Spinal cord (tissue), 10 donors: ENCODE results near the gene GALNT7. TPM values are rescaled to one million over a fixed set of nuclear protein-coding genes. Genes with fewer than 3 reads are reported as not detected.
A peak's percentile ranks its signal among the peaks of the same experiment; 100 is the strongest.

Experiments used
- DNase-seq, 6 donors: peaks; one replicate each; pipeline versions ENCODE4 v3.0.0 to v3.0.0-alpha.2; 2013 to 2015; ENCODE audit warnings: low spot score in 6 of 6, low read depth in 4 of 6
- H3K27ac ChIP-seq: one replicate; pipeline ENCODE4 v1.5.1; 2013; ENCODE audit warnings: low read depth, low read length, control low read depth
- H3K27me3 ChIP-seq: one replicate; pipeline ENCODE4 v1.6.1; 2013; ENCODE audit warnings: low read length; ENCODE audit not compliant: control insufficient read depth, insufficient read depth
- H3K36me3 ChIP-seq: one replicate; pipeline ENCODE4 v1.6.1; 2013; ENCODE audit warnings: low read length; ENCODE audit not compliant: control insufficient read depth, insufficient read depth
- H3K4me1 ChIP-seq: one replicate; pipeline ENCODE4 v1.6.1; 2013; ENCODE audit warnings: low read length; ENCODE audit not compliant: control insufficient read depth, insufficient read depth
- H3K4me3 ChIP-seq: one replicate; pipeline ENCODE4 v1.5.1; 2013; ENCODE audit warnings: low read depth, low read length, control low read depth
- H3K9me3 ChIP-seq: one replicate; pipeline ENCODE4 v1.6.1; 2013; ENCODE audit warnings: low read length; ENCODE audit not compliant: control insufficient read depth, insufficient read depth
- WGBS: methylation state at CpG from one replicate; pipeline ENCODE4 v1.1.5; 2013; ENCODE audit warnings: missing lambda C conversion rate; ENCODE audit not compliant: insufficient coverage; 5-methylcytosine and 5-hydroxymethylcytosine counted together
- polyA plus RNA-seq, 2 donors: library from polyadenylated mRNA; unstranded; fragments of 120-200 nt; gene quantifications; one replicate each; pipeline ENCODE4 v1.2.1, GENCODE V29; 2013; ENCODE audit not compliant: insufficient read length in 2 of 2
- small RNA-seq: library from RNA; depleted of rRNA; stranded (forward); fragments of <200 nt; gene quantifications from one replicate; pipeline ENCODE3, GENCODE V24; 2014; ENCODE audit warnings: low replicate concordance
- total RNA-seq, 2 donors: library from RNA; depleted of rRNA in 1 of 2; stranded (reverse); fragments of 120-200 nt in 1 of 2; fragments of >200 nt in 1 of 2; gene quantifications; one replicate each; pipeline versions ENCODE4 v1.2.3 to v1.2.4, GENCODE V29; 2013 to 2014
- donor health status: healthy.

The GALNT7 gene
- total and polyA plus RNA-seq, 4 donors: 21.4 to 39.3 (median 23.2) TPM

DNA sequence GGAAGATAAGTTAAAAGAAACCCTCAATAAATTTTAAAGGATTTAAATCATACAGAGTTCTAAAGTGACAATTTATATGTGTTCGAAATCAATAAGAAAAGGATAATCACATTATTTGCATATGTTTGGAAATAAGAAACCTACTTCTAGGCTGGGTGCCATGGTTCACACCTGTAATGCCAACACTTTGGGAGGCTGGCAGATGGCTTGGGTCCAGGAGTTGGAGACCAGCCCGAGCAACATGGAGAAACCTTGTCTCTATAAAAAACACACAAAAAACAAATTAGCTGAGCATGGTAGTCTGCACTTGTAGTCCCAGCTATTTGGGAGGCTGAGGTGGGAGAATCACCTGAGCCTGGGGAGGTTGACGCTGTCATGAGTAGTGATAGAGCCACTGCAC, 194.1 kb downstream of the GALNT7 start:
- Histone ChIP-seq H3K36me3 (no peaks in the 10 kb centered on the region), H3K9me3 (no peaks in the 10 kb centered on the region), H3K4me3 (no peak overlapping the region), H3K27ac (no peak overlapping the region), H3K4me1 (no peaks in the 10 kb centered on the region), H3K27me3 (no peaks in the 10 kb centered on the region)
- WGBS: no CpG with 5 or more reads among the region's 3 CpGs
- peak in 1 of 6 donors; percentile 9 for DNase-seq

DNA sequence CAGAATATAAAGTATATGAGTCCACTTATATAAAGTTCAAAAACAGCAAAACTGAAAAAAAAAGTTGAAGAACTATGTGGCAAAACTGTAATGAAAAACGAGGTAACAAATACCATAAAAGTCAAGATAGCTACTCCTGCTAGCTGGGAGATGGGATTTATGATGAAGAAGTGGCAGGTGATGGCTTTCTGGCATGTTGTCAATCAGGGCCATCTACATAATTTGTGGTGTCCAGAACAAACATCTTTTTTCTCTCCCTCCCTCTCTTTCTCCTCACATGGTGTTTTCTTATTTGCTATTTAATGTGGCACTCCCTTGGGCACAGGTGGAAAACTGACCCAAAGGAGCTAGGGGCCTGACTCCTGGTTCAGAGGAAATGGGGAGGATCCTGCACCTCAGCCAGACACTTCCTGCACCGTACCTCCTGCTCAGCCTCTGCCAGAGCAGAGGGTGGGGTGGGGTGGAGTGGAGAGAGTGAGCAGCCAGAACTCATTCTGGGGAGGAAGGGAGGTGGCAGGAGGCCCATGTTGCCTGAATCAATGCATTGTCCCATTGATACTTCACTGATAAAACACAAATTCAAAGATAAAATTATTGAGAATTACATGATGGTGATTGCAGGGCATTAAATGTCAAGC, 196.9 kb downstream of the GALNT7 start:
- Histone ChIP-seq H3K4me3 (no peak overlapping the region), H3K27me3 (no peaks in the 10 kb centered on the region), H3K4me1 (peaks cover 2% of the 10 kb centered on the region), H3K9me3 (no peaks in the 10 kb centered on the region), H3K36me3 (no peaks in the 10 kb centered on the region), H3K27ac (no peak overlapping the region)
- 67% methylated on average over 1 of the region's 2 CpGs for WGBS
- no peak for DNase-seq

DNA sequence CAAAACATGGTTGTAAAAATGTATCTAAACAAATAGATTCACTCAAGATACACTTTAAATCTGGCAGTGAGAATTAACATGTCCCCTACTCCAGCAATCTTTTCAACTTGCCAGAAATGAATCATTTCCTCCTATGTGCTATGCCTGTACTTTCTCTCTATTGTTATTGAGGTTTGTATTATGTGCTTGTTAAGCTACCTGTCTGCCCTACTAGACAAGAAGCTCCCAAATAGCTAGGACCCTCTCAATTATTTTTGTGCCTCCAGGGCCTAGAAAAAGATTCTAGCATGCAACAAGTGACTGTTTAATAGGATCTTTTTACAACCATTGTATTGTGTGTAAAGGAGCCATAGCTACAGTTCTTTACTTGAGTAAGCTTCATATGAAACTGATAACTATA, 198.7 kb downstream of the GALNT7 start:
- H3K9me3 ChIP-seq: no peaks in the 10 kb centered on the region
- no peak overlapping the region for H3K4me3 ChIP-seq
- H3K4me1 ChIP-seq: peaks cover 2% of the 10 kb centered on the region
- H3K27ac ChIP-seq: no peak overlapping the region
- H3K36me3 ChIP-seq: no peaks in the 10 kb centered on the region
- no peaks in the 10 kb centered on the region for H3K27me3 ChIP-seq
- no peak for DNase-seq

DNA sequence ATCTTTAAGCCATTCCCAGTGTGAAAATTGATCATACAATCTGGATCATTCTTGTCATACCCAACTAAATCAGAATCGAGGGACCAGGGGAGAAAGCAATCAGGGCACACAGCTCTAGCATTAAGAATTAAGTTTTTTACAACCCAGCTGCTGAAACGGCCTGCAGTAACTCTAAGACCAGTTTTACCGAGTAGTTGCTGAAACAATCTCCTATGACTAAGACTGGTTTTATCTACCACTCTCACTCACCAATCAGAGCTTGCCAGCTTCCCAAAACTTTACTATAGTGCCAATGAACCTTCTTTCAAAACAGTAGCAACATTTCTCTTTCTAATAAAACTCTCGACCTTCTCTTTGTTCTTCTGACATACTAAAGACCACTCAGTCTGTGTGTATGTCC, 199.3 kb downstream of the GALNT7 start:
- no peak overlapping the region for H3K4me3 ChIP-seq
- peaks cover 7% of the 10 kb centered on the region for H3K4me1 ChIP-seq
- no peaks in the 10 kb centered on the region for H3K27me3 ChIP-seq
- peak in 1 of 6 donors; percentile 4 for DNase-seq
- no peak overlapping the region for H3K27ac ChIP-seq
- WGBS: 35% methylated on average over 4 of the region's 4 CpGs
- H3K36me3 ChIP-seq: no peaks in the 10 kb centered on the region
- H3K9me3 ChIP-seq: no peaks in the 10 kb centered on the region

DNA sequence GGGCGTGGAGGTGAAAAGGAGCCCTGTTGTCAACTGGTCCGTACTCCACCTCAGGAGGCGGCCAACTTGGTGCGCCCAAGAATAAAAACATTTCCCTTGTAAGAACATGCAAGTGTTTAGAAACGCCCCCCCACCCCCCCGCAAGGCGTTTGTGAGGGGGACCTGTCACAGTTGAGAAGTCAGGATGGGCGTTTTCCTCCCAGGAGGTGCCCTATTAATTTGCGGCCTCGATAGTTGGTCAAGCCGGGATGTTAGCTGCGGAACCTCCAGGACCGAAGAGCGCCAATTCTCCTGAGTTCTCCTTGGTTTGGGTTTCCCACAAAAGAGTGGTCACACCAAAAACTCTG, 201.5 kb downstream of the GALNT7 start:
- Histone ChIP-seq H3K4me3 (peak overlapping the region; percentile 96), H3K27me3 (no peaks in the 10 kb centered on the region), H3K36me3 (no peaks in the 10 kb centered on the region), H3K4me1 (peaks cover 7% of the 10 kb centered on the region), H3K27ac (peak overlapping the region; percentile 99), H3K9me3 (no peaks in the 10 kb centered on the region)
- no peak for DNase-seq
- 0% methylated on average over 6 of the region's 14 CpGs for WGBS

DNA sequence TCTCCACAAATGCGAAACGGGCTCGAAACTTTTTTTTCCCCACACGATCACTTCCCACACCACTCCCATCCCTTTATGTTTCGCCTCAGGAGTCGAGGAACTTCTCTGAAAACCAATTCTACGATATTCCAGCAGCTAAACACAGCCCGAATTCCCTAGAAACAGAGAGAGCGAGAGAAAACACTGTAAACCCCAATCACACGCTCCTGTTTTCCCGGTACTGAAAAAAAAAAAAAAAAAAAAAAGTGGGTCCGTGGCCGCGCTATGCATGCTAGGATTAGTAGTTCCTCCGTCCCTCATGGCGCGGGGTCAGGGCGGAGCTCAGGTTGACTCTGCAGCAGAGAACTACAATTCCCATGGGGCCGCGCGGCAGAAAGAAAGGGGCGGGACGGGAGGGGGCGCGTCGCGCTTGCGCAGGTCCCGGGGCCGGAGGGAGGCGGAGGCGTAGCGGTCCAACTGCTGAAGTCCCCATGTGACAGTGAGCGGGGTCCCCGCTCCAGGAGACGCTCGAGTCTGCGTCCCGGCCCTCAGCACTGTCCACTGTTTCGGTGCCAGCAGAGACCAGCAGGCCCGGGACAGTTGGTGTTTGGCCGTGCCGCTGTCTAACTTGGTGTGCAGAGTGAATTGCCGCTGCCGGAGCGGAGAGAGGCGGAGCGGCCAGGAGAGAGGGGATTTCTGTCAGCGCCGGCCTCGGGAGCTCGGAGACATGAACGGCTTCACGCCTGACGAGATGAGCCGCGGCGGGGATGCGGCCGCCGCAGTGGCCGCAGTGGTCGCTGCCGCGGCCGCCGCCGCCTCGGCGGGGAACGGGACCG, 202.1 kb downstream of the GALNT7 start, which contains the start of gene SAP30:
SAP30 (plus strand) TSS at position 478 of the 815 bp plus-strand sequence; CDS start at position 707, 229 bp downstream.
- WGBS: 0% methylated on average over 70 of the region's 72 CpGs
- Histone ChIP-seq H3K9me3 (no peaks in the 10 kb centered on the region), H3K36me3 (no peaks in the 10 kb centered on the region), H3K27ac (peak within 1 kb of the TSS; percentile 99), H3K27me3 (no peaks in the 10 kb centered on the region), H3K4me1 (peaks cover 7% of the 10 kb centered on the region), H3K4me3 (peak within 1 kb of the TSS; percentile 96)
- peak; percentile 95 to 100 (median 98) for DNase-seq

DNA sequence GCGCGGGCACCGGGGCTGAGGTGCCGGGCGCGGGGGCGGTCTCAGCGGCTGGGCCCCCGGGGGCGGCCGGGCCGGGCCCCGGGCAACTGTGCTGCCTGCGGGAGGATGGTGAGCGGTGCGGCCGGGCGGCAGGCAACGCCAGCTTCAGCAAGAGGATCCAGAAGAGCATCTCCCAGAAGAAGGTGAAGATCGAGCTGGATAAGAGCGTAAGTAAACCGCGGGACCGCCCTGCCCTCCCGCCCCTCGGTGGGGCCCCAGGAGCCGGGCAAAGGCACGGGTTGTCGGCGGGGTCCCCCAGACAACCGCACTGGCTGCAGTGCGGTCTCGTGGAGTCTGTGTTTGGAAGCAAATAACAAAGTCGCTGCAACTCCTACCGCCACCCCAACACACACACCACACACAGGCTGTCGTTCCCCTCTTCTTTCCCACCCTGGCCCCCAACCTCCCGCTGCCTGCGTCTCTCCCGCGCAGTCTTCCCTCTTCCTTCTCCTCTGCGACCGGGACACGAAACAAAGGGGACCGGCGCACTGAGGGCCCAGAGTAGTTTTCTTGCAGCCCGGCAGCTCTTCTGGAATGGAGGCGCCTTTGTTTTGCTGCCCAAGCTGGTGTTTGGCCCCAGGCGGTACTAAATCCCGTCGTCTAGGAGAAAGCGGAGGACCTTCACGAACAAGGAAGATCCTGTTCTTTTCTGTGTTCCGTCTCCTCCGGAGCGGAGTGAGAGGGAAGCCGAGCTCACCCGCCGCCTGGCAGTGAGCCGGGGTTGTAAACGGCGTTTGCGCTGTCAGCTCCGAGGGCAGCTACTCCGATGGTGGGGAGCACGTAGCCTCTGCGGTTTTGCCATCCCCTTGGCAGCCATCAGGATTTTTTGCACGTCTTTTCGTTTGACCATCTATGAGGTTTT, 202.9 kb downstream of the GALNT7 start:
- H3K4me1 ChIP-seq: peaks cover 7% of the 10 kb centered on the region
- H3K4me3 ChIP-seq: peak overlapping the region; percentile 96
- no peaks in the 10 kb centered on the region for H3K9me3 ChIP-seq
- no peaks in the 10 kb centered on the region for H3K27me3 ChIP-seq
- WGBS: under 1% methylated on average over 66 of the region's 68 CpGs
- peaks cover 1% of the 10 kb centered on the region for H3K36me3 ChIP-seq
- DNase-seq: peak; percentile 58 to 93 (median 76)
- peak overlapping the region; percentile 99 for H3K27ac ChIP-seq

Small RNAs within 50 kb of the gene (small RNA-seq; reads per million reads assigned to genes)
- gene MIR548T: not detected
- gene RN7SL253P: not detected

Other genes starting within 250 kb of the GALNT7 start
- 100 to 1,000 TPM in 1 of 2 donors, 10 to 100 TPM in 1; 52.3 to 104 TPM for gene HMGB2, start 165.5 kb downstream of the GALNT7 start, total RNA-seq
- gene HMGB2, start 165.5 kb downstream of the GALNT7 start, polyA plus RNA-seq: 100 to 1,000 TPM; 123 to 132 TPM
- 10 to 100 TPM; 19.2 to 29.0 TPM for gene SAP30, start 202.1 kb downstream of the GALNT7 start, total RNA-seq
- gene SAP30, start 202.1 kb downstream of the GALNT7 start, polyA plus RNA-seq: 10 to 100 TPM; 25.9 to 28.7 TPM
- gene SCRG1, start 230.3 kb downstream of the GALNT7 start, total RNA-seq: 10 to 100 TPM; 19.5 to 25.5 TPM
- gene SCRG1, start 230.3 kb downstream of the GALNT7 start, polyA plus RNA-seq: 10 to 100 TPM; 90.0 to 98.4 TPM